Measurements from ENCODE around the gene RTL10. TPM values are rescaled to one million over a fixed set of nuclear protein-coding genes. Genes with fewer than 3 reads are reported as not detected.

The RTL10 gene
- total and polyA plus RNA-seq, 2 donors, result 6.9 to 10.3 TPM

DNA sequence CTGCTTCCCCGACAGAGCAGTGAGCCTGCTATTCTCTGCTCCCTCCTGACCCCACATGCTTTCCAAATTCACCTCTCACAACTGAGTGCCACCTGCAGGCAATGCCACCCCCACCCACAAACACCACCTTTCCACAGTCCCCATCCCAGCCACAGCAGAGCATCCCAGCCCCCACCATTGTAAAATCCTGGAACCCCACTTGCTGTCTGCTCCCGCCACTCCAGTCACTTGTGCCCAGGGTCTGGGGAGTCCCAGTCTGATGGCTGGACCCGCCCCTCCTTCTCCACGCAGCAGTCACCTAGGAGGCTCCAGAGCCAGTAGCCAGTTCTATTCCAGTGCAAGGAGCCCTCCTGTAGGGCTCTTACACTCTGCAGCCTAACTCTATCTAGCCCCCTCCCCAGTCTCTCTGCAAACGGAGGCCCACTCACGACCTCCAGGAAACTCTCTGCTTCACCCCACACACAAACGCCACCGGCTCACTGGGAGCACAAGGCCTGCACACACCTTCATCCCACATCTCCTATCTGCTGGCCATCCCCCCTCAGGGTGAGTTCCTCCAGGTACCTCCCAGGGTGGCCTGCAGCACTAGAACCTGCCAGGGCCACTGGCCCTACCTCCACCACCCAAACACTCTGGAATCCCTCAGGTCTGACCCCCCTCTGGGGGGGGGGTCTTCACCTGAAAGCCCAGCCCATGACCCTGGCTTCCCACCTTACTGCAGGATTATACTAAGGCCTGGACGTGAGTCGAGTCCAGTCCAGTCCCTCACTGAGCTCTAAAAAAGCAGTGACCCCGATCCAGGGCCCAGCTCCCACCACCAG, 1.4 kb downstream of the RTL10 start:
- DNase-seq (ENCODE audit: extremely low spot score), result no peak
- Histone ChIP-seq H3K4me3 (ENCODE audit: low read depth, low read length) (peak overlapping the region; percentile 71), H3K36me3 (ENCODE audit: insufficient read depth) (peaks cover 3% of the 10 kb centered on the region), H3K27ac (ENCODE audit: low read depth) (no peak overlapping the region), H3K4me1 (ENCODE audit: insufficient read depth) (peaks cover 5% of the 10 kb centered on the region)
- WGBS, result 49% methylated on average over 11 of the region's 11 CpGs

DNA sequence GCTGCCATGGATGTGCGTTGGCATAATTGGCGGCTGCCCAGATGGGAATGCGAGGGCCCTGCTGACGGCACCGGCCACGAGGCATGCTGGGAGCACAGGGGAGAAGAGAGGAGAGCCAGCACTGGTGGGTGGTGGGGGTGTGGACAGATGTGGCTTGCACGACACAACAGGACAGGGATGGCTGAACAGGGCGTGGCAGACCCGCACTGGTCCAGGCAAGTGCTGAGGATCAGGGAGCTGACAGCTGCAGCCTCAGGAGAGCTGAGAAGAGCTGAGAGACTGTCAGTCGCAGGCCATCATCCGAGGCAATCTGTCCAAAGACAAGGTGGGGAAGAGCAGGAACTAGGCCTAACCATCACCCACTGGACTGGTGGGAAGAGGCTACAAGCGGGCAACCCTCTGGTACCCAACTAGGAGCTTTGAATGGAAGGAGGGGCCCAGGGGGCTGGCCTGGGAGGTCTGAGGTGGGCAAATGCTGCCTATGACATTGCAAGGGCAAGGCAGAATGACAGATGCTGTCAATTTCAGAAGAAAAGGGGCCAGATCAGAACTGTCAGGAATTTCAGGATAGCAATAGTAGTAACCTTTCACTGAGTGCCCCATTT, 2.4 kb downstream of the RTL10 start:
- 86% methylated on average over 12 of the region's 12 CpGs for WGBS

DNA sequence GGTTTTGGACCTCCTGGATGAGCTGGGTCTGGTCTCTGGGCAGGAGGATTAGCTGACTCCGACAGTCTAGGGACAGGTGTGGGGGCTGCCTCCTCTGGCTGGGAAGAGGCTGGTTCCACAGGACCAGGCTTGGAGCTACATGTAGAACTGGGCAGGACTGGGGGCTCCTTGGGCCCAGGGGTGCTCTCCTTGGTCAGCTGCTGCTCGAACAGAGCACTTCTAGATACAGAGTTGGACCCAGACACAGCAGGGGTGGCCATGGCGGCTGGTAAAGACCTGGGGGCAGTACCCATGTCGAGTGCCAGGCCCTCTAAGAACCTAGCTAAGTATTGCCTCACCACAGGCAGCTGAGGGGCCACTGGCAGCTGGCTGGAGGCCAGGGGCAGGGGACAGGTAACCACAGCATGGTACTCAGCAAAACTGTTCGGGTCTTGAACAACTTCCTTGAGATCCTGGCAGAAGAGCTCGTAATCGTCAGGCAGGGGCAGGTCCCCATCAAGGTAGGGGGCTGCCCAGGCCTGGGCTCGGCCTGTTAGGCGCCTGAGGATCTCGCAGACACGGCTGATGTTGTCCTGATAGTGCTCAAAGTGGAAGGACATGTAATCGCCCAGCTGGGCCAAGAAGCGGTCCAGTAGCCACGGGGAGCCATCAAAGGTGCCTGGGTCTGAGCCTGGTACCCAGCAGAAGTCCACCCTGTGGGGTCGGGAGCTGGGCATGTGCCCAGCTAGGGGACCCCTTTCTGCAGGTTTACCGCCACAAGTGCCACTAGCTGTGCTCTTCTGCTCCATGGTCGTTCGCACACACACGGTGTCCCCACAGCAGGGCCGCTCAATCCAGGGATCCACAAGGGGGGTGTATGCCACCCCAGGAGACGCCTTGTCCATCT, 3.1 kb downstream of the RTL10 start:
- H3K4me1 ChIP-seq (ENCODE audit: insufficient read depth), result peaks cover 5% of the 10 kb centered on the region
- no peak overlapping the region for H3K27ac ChIP-seq (ENCODE audit: low read depth)
- no peak overlapping the region for H3K4me3 ChIP-seq (ENCODE audit: low read depth, low read length)
- peaks cover 3% of the 10 kb centered on the region for H3K36me3 ChIP-seq (ENCODE audit: insufficient read depth)
- 90% methylated on average over 21 of the region's 21 CpGs for WGBS
- DNase-seq (ENCODE audit: extremely low spot score), result no peak

More for the DNA sequence above, 2.4 kb downstream of the RTL10 start:
- Histone ChIP-seq H3K4me3 (ENCODE audit: low read depth, low read length) (no peak overlapping the region), H3K36me3 (ENCODE audit: insufficient read depth) (peaks cover 3% of the 10 kb centered on the region), H3K27ac (ENCODE audit: low read depth) (no peak overlapping the region), H3K4me1 (ENCODE audit: insufficient read depth) (peaks cover 5% of the 10 kb centered on the region)
- DNase-seq (ENCODE audit: extremely low spot score), result no peak

DNA sequence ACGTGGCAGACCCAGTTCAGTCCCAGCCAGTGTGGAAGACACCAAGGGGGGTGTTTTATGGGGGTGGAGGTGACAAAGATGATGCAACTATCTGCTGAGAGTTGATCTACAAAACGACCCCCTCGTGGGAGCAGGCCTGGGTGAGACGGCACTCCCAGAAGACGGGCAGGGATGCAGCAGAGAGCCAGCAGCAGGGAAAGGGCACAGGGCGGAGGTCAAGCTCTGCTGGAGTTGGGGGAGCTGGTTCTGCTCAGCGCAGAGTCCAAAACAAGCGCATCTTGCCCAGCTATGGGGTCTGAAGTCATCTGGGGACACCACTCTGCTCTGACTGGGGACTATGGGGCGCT, 3.9 kb downstream of the RTL10 start:
- 85% methylated on average over 9 of the region's 9 CpGs for WGBS
- no peak for DNase-seq (ENCODE audit: extremely low spot score)
- H3K27ac ChIP-seq (ENCODE audit: low read depth), result no peak overlapping the region
- H3K4me3 ChIP-seq (ENCODE audit: low read depth, low read length), result no peak overlapping the region
- peaks cover 3% of the 10 kb centered on the region for H3K36me3 ChIP-seq (ENCODE audit: insufficient read depth)
- peaks cover 5% of the 10 kb centered on the region for H3K4me1 ChIP-seq (ENCODE audit: insufficient read depth)

DNA sequence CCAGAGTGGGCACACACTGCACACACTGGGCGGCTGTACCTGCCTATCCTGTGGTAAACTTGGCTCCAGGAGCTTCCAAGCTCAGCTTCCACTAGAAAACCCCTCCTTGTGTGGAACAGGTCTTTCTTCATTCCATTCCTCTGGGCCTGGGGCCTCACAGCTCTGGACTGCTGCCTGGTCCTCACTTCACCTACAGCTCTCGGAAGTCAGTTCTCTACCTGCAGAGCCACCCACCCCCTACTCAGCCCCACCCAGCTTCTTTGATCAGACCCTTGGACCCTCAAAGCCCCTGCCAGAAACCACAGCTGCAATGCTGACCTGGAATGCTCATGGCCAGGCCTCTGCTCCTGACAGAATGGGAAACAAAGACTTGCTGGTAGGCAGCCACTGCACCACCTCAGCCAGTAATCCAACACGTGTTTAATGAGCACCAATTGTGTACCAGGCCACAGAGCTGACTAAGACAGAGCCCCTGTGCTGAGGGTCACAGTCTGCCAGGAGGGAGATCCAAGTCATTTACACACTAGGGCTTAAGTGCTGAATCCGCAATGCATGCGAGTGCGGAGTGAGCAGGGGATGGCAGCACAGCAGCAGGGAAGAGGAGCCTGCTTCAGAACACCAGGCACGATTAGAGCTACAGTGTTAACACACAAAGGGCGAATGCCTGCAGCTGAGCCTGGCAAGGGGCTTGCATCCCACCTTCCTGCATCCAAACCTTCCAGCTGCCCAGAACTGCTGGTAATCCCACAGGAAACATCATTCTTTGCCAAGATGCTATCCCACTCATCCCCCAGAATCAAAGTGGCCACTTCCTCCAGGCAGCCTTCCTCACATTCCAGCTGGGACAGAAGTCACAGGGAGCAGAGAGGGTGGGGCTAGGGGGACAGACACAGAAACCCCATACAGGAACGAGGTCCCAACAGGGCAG, 4.6 kb downstream of the RTL10 start:
- Histone ChIP-seq H3K4me3 (ENCODE audit: low read depth, low read length) (no peak overlapping the region), H3K27ac (ENCODE audit: low read depth) (no peak overlapping the region), H3K4me1 (ENCODE audit: insufficient read depth) (peaks cover 5% of the 10 kb centered on the region), H3K36me3 (ENCODE audit: insufficient read depth) (peaks cover 3% of the 10 kb centered on the region)
- whole genome bisulfite sequencing, result 88% methylated on average over 9 of the region's 9 CpGs
- DNase-seq (ENCODE audit: extremely low spot score), result peak; percentile 58

DNA sequence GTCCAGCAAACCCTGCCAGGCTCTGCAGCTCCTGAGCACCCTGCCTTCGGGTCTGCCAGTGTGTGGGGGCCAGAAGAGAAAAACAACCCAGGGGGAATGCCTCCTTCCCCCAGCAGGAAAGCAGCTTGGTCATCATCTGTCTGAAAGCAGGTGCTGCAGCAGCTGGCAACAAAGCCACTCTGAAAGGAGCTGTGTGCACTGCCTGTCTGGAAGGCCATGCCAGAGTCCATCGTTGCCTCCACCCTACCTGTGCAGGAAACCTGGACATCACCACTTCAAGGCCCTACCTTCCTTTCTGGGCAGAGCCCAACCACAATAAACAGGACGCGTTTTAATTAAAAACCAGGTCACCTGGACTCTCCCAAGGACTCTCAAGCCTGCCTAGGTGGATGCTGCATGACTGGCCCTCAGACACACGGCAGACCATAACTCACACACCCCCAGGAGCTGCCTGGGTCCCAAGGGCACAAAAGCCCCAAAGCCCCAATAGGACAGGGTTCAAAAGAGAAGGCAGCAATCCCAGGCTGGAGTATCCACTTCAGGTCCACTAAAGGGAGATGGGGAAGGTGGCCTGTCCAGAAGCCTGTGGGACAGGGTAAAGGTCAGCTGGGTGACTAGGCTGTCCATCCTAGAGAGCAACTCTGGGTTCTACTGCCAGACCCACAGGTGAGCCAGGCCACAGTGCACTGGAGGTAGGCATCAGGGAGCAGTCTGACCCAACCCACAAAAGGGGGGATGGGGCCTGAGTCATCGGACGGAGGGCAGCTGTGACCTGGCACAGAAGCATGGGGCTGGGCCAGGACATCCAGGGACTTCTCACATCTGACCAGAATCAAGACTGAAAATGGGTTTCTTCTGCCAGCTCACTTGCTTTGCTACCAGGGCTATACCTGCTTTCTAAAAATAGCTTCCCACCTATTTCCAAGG, 6.1 kb downstream of the RTL10 start:
- peaks cover 4% of the 10 kb centered on the region for H3K4me1 ChIP-seq (ENCODE audit: insufficient read depth)
- no peak overlapping the region for H3K4me3 ChIP-seq (ENCODE audit: low read depth, low read length)
- DNase-seq (ENCODE audit: extremely low spot score), result no peak
- 82% methylated on average over 7 of the region's 7 CpGs for WGBS
- peaks cover 3% of the 10 kb centered on the region for H3K36me3 ChIP-seq (ENCODE audit: insufficient read depth)
- H3K27ac ChIP-seq (ENCODE audit: low read depth), result no peak overlapping the region

DNA sequence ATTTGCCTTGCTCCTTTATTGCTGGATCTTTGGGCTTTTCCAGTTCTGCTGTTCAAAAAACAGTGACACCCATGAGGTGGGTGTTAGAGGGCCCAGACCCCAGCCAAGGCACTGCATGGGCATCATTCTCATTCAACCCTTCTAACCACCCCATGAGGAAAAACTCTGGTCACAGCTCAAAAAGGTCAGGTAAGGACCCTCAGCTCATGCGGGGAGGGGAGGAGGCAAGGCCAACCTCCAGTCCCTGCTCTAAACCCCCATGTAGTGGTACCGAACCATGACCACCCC, 7.4 kb downstream of the RTL10 start:
- Histone ChIP-seq H3K4me1 (ENCODE audit: insufficient read depth) (no peaks in the 10 kb centered on the region), H3K36me3 (ENCODE audit: insufficient read depth) (peaks cover 3% of the 10 kb centered on the region), H3K27ac (ENCODE audit: low read depth) (no peak overlapping the region), H3K4me3 (ENCODE audit: low read depth, low read length) (no peak overlapping the region)
- no peak for DNase-seq (ENCODE audit: extremely low spot score)
- 96% methylated on average over 2 of the region's 2 CpGs for WGBS

DNA sequence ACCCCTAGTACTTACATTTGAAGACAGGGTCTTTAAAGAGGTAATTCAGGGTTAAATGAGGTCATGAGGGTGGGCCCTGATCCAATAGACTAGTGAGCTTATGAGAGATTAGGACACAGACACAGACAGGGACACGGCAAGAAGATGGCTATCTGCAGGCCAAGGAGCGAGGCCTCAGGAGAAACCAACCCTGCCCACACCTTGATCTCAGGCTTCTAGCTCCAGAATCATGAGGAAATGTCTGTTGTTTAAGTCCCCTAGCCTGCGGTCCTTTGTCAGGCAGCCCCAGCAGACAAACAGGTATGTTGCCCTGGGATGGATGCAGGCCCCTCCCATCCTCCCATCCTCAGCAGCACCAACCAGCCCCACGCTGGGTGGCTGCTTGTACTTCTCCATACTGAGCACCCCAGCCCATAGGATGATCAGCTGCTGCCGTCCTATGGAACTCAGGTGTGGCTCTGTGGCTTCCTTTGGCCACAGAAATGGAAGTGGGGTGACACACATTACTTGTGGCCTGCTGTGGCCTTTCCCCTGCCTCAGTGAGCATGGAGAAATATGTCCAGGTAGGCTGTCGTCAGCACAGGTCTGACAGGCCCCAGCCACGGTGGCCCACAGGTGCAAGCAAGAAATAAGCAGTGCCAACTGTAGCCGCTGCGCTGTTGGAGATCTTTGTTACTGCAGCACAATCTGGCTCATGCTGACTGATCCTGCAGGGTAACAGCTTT, 7.9 kb downstream of the RTL10 start:
- no peak for DNase-seq (ENCODE audit: extremely low spot score)
- WGBS, result 88% methylated on average over 9 of the region's 9 CpGs
- Histone ChIP-seq H3K27ac (ENCODE audit: low read depth) (no peak overlapping the region), H3K4me1 (ENCODE audit: insufficient read depth) (no peaks in the 10 kb centered on the region), H3K36me3 (ENCODE audit: insufficient read depth) (peaks cover 3% of the 10 kb centered on the region), H3K4me3 (ENCODE audit: low read depth, low read length) (no peak overlapping the region)

DNA sequence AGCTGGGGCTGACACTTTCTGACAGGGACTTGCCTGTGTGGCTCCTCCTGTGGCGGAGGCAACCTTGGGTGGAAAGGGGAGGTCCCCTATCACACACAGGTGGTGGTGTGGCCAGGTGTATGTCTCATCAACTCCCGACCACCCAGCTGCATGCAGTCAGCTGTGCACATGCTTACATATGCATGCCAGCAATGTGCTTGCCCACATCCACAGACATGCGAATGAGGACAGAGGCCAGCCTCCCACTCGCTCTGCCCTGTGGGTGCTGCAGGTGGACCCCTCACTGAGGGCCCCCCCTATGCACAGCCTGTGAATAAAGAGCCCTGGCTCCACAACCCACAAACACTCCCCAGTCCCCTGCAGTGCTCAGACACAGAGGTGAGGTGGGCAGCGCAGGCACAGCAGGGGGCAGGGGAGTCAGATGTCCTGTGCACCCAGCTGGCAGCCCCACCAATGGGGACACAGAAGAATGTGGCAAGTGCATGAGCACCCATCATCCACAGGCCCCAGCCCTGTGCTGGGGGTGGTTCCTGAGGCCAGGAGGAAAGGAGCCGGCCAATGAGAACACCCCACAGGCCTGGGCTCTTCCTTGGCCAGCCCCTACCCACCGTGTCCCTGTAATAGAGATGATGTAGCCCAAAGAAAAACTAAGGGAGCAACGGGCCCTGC, 9.5 kb downstream of the RTL10 start:
- H3K4me1 ChIP-seq (ENCODE audit: insufficient read depth), result no peaks in the 10 kb centered on the region
- no peak for DNase-seq (ENCODE audit: extremely low spot score)
- no peak overlapping the region for H3K27ac ChIP-seq (ENCODE audit: low read depth)
- 76% methylated on average over 8 of the region's 8 CpGs for WGBS
- no peak overlapping the region for H3K4me3 ChIP-seq (ENCODE audit: low read depth, low read length)
- H3K36me3 ChIP-seq (ENCODE audit: insufficient read depth), result no peaks in the 10 kb centered on the region

DNA sequence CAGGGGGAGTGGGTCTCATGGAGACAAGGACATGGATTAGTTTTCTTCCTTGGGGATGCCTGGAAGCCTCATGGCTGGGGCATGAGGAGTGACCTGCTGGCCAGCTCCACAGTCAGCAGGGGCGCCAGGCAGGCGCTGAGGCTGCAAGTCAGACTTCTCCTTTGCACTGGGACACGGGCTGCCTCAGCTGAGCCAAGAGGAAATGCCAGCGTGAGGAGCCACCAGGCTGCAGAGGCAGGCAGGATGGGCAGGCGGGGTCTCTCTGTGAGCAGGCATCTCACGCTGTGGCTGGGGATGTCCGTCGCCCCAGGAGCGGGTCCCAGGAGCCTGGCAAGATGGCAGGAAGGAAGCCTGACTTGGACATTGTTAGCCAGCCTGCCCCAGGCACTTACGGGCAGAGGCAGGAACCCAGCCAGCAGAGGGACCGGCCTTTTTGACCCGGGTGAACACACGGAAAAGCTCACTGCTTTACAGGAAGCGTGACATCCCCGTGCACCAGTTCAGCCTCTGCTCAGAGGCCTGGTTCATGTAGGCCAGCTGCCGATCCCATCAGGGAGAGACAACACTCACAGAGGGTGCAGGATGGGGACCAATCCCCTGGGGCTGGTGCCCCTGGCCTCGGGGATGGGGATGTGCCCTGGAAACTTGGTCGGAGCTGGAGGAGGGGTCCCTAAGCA, 10.2 kb downstream of the RTL10 start:
- Histone ChIP-seq H3K4me1 (ENCODE audit: insufficient read depth) (no peaks in the 10 kb centered on the region), H3K36me3 (ENCODE audit: insufficient read depth) (no peaks in the 10 kb centered on the region), H3K4me3 (ENCODE audit: low read depth, low read length) (no peak overlapping the region), H3K27ac (ENCODE audit: low read depth) (no peak overlapping the region)
- 53% methylated on average over 18 of the region's 18 CpGs for WGBS
- DNase-seq (ENCODE audit: extremely low spot score), result no peak

DNA sequence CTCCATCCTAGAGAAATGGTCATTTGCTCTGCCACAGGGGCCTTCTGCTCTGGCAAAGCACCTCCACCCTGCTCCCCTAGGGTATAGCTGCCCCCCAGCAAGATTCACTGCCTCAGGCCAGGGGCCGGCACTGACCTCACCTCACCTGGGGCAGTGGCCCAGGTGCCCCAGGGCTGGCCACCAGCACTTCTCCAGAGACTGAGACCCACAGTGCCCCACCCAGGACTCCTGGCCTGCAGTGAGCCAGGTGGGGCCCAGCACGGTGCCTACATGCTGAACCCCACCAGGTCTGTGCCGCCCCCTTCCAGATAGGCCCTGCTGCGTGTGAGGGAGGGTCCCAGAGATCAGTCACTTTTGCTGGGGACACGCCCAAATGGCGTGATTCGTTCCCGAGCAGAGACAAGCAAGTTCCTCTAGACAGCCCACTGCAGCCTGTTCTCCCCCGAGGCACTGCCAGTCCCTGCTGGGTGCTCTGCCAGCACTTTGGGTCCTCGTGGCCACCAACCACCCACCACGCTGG, 10.8 kb downstream of the RTL10 start:
- Histone ChIP-seq H3K4me3 (ENCODE audit: low read depth, low read length) (no peak overlapping the region), H3K36me3 (ENCODE audit: insufficient read depth) (no peaks in the 10 kb centered on the region), H3K4me1 (ENCODE audit: insufficient read depth) (no peaks in the 10 kb centered on the region), H3K27ac (ENCODE audit: low read depth) (peak overlapping the region; percentile 18)
- DNase-seq (ENCODE audit: extremely low spot score), result no peak
- 78% methylated on average over 11 of the region's 11 CpGs for WGBS

All from urinary bladder (tissue), 4 donors.